Camera-type eye (tissue), 1 donor: Measurements from ENCODE around the gene S100A5. TPM values are rescaled to one million over a fixed set of nuclear protein-coding genes. Genes with fewer than 3 reads are reported as not detected.

Experiments
- total RNA-seq: library from RNA; depleted of rRNA; stranded (reverse); fragments of >200 nt; gene quantifications from one replicate; pipeline ENCODE4 v1.2.3, GENCODE V29; 2014

S100A5 gene, protein sequence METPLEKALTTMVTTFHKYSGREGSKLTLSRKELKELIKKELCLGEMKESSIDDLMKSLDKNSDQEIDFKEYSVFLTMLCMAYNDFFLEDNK
- total RNA-seq: not detected

DNA sequence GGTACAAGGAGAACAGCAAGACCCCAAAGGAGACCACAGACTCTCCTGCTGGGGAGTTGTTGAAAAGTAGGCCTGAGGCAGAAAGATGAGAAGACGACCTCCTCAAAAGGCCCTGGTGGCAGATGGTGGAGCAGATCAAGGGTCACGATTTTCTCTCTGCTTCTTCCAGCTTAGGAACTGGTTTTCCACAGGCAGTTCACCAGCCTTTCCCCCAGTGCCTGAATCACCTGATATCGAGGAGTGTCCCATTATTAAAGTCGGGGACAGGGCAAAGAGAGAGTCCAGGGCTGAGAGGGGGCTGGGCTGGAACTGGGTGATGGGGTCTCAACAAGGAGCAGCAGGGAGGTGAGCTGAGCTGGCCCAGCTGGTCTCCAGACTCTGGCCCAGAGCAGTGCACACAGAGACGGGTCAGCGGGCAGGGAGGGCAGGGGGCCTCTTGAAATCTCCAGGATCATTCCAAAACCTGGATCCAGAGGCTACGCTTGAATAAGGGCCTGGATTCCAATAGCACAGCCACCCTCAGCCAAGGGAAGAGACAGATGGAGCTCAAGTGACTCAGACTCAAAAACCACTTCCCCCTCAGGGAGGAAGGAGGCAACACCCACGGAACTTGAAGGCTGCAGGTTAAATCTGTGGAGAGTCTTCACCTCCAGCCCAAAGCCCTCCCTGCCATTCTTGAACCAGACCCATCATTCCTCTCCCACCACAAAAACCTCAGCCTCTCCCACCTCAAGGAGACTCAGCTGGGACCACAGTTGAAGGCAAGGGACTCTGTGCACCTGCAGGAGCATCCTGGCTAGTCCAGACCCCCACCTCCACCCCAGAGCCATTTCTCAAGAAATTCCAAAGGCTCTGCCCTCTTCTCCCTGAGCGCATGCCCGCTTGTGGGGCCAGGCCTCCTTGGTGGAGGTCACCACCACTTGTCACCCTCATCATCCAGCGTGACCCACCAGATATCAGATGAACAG is at the start of gene S100A5:
Gene S100A5, minus strand, starts transcription at position 541 of the 968 bp plus-strand sequence. CDS start 743 bp downstream, outside the sequence.

DNA sequence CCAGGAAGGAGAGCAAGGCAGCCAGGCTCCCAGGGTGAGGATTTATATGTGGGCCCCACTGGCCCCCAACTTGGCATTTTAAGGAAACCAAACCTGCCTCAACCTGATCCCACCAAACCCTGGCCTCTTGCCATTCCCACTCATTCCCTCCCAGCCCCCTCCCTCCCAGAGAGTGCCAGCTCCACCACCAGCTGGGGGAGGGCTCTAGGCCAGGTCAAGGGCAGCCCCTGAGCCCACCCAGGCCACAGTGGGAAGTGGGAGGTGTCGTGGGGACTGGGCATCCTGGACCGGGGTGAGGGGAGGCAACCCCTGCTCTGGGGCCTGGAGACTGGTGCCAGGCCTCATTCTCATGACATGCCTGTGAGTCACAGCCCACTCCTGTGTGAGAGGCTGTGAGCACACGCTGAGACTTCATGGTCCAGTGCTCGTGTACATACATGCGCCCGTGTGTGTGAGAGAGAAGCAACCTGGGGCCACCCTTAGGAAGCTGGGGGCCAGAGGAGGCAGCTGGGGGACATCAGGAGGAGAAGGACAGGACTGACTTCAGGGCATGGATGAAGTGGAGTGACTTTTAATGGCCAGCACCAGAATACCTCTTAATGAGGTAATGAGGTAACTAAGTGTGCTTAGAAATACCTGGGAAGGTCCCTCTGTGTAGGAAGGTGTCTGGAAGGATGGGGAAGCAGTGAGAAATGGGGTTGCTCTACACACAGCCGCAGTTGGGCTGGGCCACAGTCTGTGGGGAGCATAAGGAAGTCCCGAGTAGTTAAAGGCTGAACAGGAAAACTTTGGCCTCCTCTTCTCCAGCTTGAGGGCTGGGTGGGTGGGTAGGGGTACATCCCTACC is 25.0 kb upstream of the S100A5 start, which contains the start of gene S100A2:
Gene S100A2, minus strand, starts transcription at position 316 of the 846 bp plus-strand sequence. CDS start 1,967 bp downstream, outside the sequence.

DNA sequence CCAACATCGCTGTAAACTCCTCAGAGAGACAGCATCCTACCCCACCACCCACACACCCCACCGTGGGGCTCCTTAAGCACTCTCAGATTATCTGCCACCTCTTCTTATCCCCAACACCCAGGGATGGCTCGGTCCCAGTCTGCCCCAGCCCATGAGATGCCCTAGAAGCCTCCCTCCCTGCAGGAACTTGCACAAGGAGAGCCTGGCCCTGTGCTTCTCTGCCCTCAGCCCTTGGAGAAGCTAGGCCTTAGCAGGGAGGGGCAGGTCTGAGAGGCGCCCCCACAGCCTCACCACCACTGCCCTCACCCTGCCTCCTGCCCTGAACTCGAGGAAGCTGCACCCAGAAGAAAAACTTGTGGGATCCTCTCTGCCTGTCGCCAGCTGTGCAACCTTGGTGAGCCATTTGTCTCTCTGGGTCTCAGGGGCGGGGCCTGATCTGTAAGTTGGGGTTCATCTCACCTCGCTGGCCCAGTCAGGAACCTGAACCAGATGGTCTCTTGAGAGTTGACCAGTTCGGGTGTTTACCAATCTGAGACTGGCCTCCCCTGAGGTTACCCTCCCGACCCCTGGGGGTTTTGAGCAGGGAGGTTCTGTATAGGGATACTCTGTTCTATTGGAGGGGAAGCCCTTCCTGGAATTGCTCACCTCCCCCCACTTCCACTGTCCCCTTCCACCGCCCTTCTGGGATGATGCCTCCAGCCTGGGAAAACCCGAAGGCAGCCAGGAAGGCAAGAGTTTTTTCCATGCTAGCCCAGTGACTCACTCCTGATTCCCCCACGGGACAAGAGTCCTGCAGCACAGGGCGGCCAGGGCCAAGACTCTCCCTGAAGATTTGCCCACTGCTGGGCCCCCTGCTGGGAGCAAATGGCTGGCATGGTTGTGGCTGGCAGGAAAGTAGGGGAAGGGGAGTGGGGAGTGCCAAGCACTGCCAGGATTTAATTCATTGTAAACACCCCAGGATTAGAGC is 8.3 kb upstream of the S100A5 start, which contains the start of gene S100A3:
Gene S100A3, minus strand, starts transcription at position 537 of the 967 bp plus-strand sequence. CDS start 773 bp downstream, outside the sequence.

DNA sequence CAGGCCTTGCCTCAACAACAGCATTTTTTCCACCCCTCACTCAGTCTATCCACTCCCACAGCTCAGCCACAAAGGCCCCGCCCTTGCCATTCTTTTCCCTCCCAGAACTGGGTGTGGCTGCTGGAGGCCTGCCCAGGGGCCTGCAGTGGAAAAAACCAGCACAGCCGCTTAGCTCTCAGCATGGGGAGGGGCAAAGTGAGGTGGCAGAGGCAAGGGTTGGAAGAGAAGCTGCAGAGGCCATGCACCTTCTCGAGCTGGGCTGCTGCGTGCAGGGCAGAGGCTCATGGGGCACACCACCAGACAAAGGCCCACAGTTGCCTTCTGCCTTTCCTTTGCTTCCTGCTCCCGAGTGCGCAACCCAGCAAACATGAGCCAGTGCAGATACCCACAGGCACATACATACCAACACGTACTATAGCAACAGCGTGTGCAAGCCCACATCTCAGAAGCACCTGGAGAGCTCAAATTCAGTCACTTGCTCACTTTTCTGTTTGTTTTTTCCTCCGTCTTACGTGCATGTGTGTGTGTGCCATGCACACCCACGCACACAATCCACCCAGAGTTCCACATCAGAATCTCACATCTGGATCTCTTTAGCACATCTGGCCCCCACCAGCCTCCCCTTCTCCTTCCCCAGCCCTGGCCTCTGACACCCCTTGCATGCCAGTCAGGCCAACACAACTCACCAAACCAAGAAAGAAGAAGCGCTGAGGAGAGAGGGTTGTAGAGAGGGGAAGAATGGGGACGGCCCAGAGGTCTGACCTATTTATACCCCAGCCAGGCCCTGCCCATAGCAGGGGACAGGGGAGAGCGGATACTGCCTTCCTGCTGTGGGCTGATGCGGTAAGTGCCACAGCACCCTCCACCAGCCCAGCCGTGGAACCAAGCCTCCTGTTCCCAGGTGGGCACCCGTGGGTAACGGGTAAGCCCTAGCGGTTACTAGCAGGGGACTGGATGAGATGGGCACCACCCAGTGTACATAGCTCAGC is 4.6 kb upstream of the S100A5 start, which contains the start of gene S100A4:
Gene S100A4, minus strand, starts transcription at position 740 of the 989 bp plus-strand sequence. CDS start 1,012 bp downstream, outside the sequence.

DNA sequence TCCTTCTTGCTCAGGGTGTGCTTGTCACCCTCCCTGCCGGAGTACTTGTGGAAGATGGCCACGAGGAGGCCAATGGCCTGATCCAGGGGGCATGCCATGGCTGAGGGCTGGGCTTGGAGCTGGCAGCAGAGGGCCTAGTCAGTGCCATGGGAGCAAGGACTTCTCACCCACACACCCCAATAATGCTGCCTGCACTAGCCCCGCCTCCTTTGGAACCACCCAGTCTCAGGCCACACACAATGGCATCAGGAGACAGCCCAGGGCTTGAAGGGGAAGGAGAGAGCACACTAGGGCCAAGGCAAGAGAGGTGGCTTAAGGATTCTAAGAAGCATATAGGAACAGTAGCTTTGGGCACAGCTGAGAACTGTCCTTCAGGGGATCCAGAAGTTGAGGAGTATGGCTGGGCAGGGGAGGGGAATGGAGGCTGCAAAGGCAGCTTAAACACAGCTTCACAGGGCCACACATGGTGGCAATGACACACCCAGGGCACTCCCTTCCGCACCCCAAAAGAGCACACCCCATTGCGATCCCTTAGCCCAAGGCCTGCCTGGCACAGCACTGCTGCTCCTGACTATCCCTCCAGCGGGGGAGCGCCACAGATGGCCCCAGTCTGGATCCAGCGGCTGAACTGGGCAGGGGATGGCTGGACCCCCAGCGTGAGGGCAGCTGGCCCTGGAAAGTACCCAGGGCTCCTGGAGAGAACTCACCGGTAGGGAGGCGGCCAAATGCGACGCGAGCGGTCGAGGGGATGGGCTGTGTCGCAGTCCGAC is 5.3 kb downstream of the S100A5 start, which contains the start of gene S100A6:
Gene S100A6, minus strand, starts transcription at position 750 of the 770 bp plus-strand sequence. Its CDS starts 652 bp downstream, at position 98.

Other genes with a start within 250 kb of the S100A5 start
- gene PGLYRP3, start 228.0 kb downstream of the S100A5 start, total RNA-seq: not detected
- gene PGLYRP4, start 192.1 kb downstream of the S100A5 start, total RNA-seq: 0.27 TPM
- 197 TPM for gene S100A9, start 183.1 kb downstream of the S100A5 start, total RNA-seq
- gene S100A12, start 165.3 kb downstream of the S100A5 start, total RNA-seq: 3.5 TPM
- gene S100A8, start 149.9 kb downstream of the S100A5 start, total RNA-seq: 23.5 TPM
- gene S100A7A, start 124.4 kb downstream of the S100A5 start, total RNA-seq: not detected
- not detected for gene S100A7, start 80.3 kb downstream of the S100A5 start, total RNA-seq
- 36.1 TPM for gene S100A6, start 4.9 kb downstream of the S100A5 start, total RNA-seq
- gene S100A4, start 4.9 kb upstream of the S100A5 start, total RNA-seq: 77.8 TPM
- gene S100A3, start 8.3 kb upstream of the S100A5 start, total RNA-seq: 1.0 TPM
- 2.3 TPM for gene S100A2, start 24.9 kb upstream of the S100A5 start, total RNA-seq
- 39.4 TPM for gene S100A16, start 72.2 kb upstream of the S100A5 start, total RNA-seq
- 4.4 TPM for gene S100A14, start 75.4 kb upstream of the S100A5 start, total RNA-seq
- gene S100A13, start 86.6 kb upstream of the S100A5 start, total RNA-seq: 13.2 TPM
- gene S100A1, start 87.5 kb upstream of the S100A5 start, total RNA-seq: 3.5 TPM
- 109 TPM for gene CHTOP, start 93.1 kb upstream of the S100A5 start, total RNA-seq
- gene SNAPIN, start 117.8 kb upstream of the S100A5 start, total RNA-seq: 43.6 TPM
- gene ILF2, start 130.1 kb upstream of the S100A5 start, total RNA-seq: 175 TPM
- 6.8 TPM for gene NPR1, start 137.8 kb upstream of the S100A5 start, total RNA-seq
- 55.7 TPM for gene INTS3, start 187.1 kb upstream of the S100A5 start, total RNA-seq
- gene SLC27A3, start 234.5 kb upstream of the S100A5 start, total RNA-seq: 16.4 TPM